ENCODE measurements around the gene MRPL51.
"Not testable (repeated sequence)": the region's sequence is repeated elsewhere in the genome, so short reads cannot be mapped to it uniquely, and the experiment has no call there.

MRPL51 gene

GRCh38 chr12:6488240-6488639 is 4.8 kb downstream of the MRPL51 start:
- no peak for DNase-seq (ENCODE audit: low read depth)

GRCh38 chr12:6478416-6478815 is 14.6 kb downstream of the MRPL51 start:
- no peak for DNase-seq (ENCODE audit: low read depth)

GRCh38 chr12:6477601-6478377 is 15.3 kb downstream of the MRPL51 start:
- not testable (repeated sequence) for DNase-seq (ENCODE audit: low read depth)

- DNase-seq (ENCODE audit: low read depth) = peak; percentile 84
Measured at GRCh38 chr12:6476489-6476888, 16.6 kb downstream of the MRPL51 start.

- not testable (repeated sequence) for DNase-seq (ENCODE audit: low read depth)
Measured at GRCh38 chr12:6475233-6475975, 17.7 kb downstream of the MRPL51 start.

- DNase-seq (ENCODE audit: low read depth) = no peak
Measured at GRCh38 chr12:6472491-6472890, 20.6 kb downstream of the MRPL51 start.

GRCh38 chr12:6471989-6472360 is 21.1 kb downstream of the MRPL51 start:
- DNase-seq (ENCODE audit: low read depth) = peak; percentile 40

GRCh38 chr12:6470375-6471163 is 22.5 kb downstream of the MRPL51 start, which contains the start of gene VAMP1:
Gene VAMP1 (minus strand): TSS chr12:6470677. CDS start chr12:6470531, 146 bp downstream.
- DNase-seq (ENCODE audit: low read depth) = peak; percentile 97

- DNase-seq (ENCODE audit: low read depth) = no peak
Measured at GRCh38 chr12:6469609-6470374, 23.3 kb downstream of the MRPL51 start.

- DNase-seq (ENCODE audit: low read depth) = no peak
Measured at GRCh38 chr12:6469092-6469491, 24.0 kb downstream of the MRPL51 start.

- peak; percentile 72 for DNase-seq (ENCODE audit: low read depth)
Measured at GRCh38 chr12:6468283-6468575, 24.8 kb downstream of the MRPL51 start.

- DNase-seq (ENCODE audit: low read depth) = not testable (repeated sequence)
Measured at GRCh38 chr12:6467571-6468282, 25.3 kb downstream of the MRPL51 start.

GRCh38 chr12:6466751-6467150 is 26.3 kb downstream of the MRPL51 start:
- not testable (repeated sequence) for DNase-seq (ENCODE audit: low read depth)

GRCh38 chr12:6466184-6466573 is 26.9 kb downstream of the MRPL51 start:
- DNase-seq (ENCODE audit: low read depth) = no peak

- DNase-seq (ENCODE audit: low read depth) = peak; percentile 69
Measured at GRCh38 chr12:6465467-6466183, 27.4 kb downstream of the MRPL51 start.

GRCh38 chr12:6464531-6464930 is 28.5 kb downstream of the MRPL51 start:
- no peak for DNase-seq (ENCODE audit: low read depth)

GRCh38 chr12:6463858-6464257 is 29.2 kb downstream of the MRPL51 start:
- no peak for DNase-seq (ENCODE audit: low read depth)

GRCh38 chr12:6463216-6463615 is 29.8 kb downstream of the MRPL51 start:
- no peak for DNase-seq (ENCODE audit: low read depth)

- DNase-seq (ENCODE audit: low read depth) = no peak
Measured at GRCh38 chr12:6462234-6462995, 30.6 kb downstream of the MRPL51 start.
